ENCODE measurements around the gene OSGEPL1.

GRCh38 chr2:189799531-189799930 lies 36.9 kb upstream of the OSGEPL1 start:
- no peak for TF ChIP-seq CTCF (IDR thresholded peaks at IDR 0.05)
- TF ChIP-seq POLR2A (IDR thresholded peaks at IDR 0.05), result no peak

All from lower leg skin (tissue), 3 donors.